Measurements from ENCODE around the gene ZBTB47. TPM values are rescaled to one million over a fixed set of nuclear protein-coding genes. Genes with fewer than 3 reads are reported as not detected.

ZBTB47 gene
- total and polyA plus RNA-seq, 2 experiments from 2014 or later: 5.2 to 72.8 TPM

DNA sequence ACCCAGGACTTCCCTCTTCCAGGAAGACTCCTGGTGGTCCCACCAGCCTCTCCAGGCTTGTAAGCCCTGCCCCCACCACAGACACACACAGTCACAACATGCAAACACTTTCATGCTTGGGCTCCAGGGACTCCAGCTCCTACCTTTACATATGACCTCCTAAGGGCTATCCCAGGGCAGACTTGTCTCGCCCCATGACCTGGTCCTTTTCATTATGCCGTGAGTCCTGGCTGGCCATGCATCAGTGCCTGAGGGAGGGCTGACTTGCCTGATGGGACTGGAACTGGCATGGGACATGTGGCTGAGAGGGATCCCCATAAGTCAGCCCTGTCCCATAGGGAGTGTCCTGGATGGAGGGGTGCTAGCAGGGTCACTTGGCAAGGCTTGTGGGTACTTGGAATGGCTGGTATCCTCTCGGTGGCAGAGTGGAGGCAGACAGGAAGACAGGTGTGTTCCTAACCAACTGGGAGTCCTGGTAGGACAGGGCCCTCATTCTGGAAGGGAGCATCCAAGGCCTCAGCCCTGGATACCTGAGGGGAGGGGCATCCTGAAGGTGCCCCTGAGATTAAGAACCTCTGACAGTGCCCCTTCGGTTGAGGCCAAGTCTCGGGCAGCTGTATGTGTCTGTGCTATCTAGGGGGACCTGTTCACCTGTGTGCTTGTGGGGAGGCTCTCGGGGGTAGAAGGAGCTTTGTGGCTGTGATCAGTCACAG lies 49.6 kb downstream of the ZBTB47 start:
- no peak for TF ChIP-seq EZH2 (IDR thresholded peaks at IDR 0.05; ENCODE audit: insufficient read depth, poor library complexity, severe bottlenecking)
- no peak for TF ChIP-seq EZH2phosphoT487 (IDR thresholded peaks at IDR 0.05; ENCODE audit: insufficient read depth, low read depth)

DNA sequence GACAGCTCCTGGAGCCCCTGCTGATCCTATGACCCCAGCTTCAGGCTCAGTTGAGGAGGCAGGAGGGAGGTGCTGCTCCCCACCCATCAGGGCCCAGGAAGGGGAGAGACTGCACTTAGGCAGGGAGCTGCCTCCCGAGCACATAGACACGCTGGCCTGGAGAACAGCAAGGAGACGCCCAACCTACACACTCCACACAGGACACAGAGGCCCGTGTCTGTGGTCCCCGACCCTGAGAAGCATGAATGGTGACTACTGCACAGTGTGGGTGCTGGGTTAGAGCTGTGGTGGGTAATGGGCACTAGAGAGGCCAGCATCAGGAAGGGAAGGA lies 50.2 kb downstream of the ZBTB47 start:
- 68 to 72% methylated on average over 5 of the region's 5 CpGs for WGBS, 2 experiments (ENCODE audit: low coverage in 1 of 2, low lambda C conversion rate in 2 of 2, missing lambda C conversion rate in 2 of 2)
- TF ChIP-seq EZH2phosphoT487 (IDR thresholded peaks at IDR 0.05; ENCODE audit: insufficient read depth, low read depth) (no peak), EZH2 (IDR thresholded peaks at IDR 0.05; ENCODE audit: insufficient read depth, poor library complexity, severe bottlenecking) (no peak)

More for the DNA sequence above, 49.6 kb downstream of the ZBTB47 start:
- H3K79me2 ChIP-seq (ENCODE audit: insufficient read depth): no peaks in the 10 kb centered on the region
- 79 to 82% methylated on average over 6 of the region's 6 CpGs for WGBS, 2 experiments (ENCODE audit: low coverage in 1 of 2, low lambda C conversion rate in 2 of 2, missing lambda C conversion rate in 2 of 2)
- H3K4me1 ChIP-seq (ENCODE audit: insufficient read depth): no peaks in the 10 kb centered on the region
- H3K9me3 ChIP-seq (ENCODE audit: low read depth): no peaks in the 10 kb centered on the region
- no peak overlapping the region for H3K9ac ChIP-seq
- DNase-seq: no peak
- no peak overlapping the region for H3K4me2 ChIP-seq (ENCODE audit: unreplicated experiment)
- no peaks in the 10 kb centered on the region for H3K27me3 ChIP-seq (replicated peaks; ENCODE audit: insufficient read depth)
- H2AFZ ChIP-seq: no peak overlapping the region
- H3K27ac ChIP-seq: no peak overlapping the region
- no peaks in the 10 kb centered on the region for H3F3A ChIP-seq (ENCODE audit: insufficient read depth)
- H3K36me3 ChIP-seq (ENCODE audit: low read depth): no peaks in the 10 kb centered on the region
- in situ Hi-C loops (cut with MboI): no loop called here
- no peaks in the 10 kb centered on the region for H4K20me1 ChIP-seq (ENCODE audit: insufficient read depth)
- no peak overlapping the region for H3K4me3 ChIP-seq
- no peaks in the 10 kb centered on the region for H3K9me2 ChIP-seq (ENCODE audit: insufficient read depth)

DNA sequence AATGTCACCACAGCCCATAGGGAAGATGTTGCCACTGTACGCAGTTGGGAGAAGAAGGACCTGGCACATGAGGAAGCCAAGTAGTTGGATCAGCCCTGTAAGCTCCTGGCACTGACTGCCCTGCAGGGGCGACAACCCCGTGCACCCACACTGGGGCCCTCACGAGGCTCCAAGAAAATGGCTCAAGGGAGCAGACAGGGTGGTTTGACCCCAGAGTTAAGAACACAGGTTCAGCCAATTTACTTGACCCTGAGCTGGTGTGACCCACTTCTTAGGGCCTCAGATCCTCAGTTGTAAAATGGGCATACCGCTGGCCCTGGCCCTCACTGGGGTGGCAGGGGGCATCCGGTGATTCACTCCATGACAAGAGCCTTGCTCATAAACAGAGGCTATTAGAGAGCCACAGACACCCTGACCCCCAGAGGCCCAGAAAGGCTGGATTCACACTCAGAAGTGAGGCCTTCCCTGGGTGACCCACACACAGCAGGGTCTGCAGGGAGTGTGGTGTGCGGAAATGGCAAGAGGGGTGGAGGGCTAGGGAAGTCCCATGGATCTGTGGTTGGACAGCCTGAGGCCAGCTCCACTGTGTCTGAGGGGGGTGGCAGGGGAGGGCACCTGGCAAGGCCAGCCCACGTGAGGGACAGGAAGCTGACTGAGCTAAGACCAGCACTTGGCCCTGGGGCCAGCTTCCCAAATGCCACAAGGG lies 50.8 kb downstream of the ZBTB47 start:
- in situ Hi-C loops (cut with MboI): no loop called here

More for the DNA sequence above, 50.2 kb downstream of the ZBTB47 start:
- Histone ChIP-seq H3K9ac (no peak overlapping the region), H3K4me2 (ENCODE audit: unreplicated experiment) (no peak overlapping the region), H3K27me3 (replicated peaks; ENCODE audit: insufficient read depth) (no peaks in the 10 kb centered on the region), H3K27ac (no peak overlapping the region), H3K79me2 (ENCODE audit: insufficient read depth) (no peaks in the 10 kb centered on the region), H3K4me1 (ENCODE audit: insufficient read depth) (no peaks in the 10 kb centered on the region), H2AFZ (no peak overlapping the region), H4K20me1 (ENCODE audit: insufficient read depth) (no peaks in the 10 kb centered on the region), H3K9me2 (ENCODE audit: insufficient read depth) (no peaks in the 10 kb centered on the region), H3F3A (ENCODE audit: insufficient read depth) (no peaks in the 10 kb centered on the region), H3K9me3 (ENCODE audit: low read depth) (no peaks in the 10 kb centered on the region), H3K36me3 (ENCODE audit: low read depth) (no peaks in the 10 kb centered on the region), H3K4me3 (no peak overlapping the region)
- in situ Hi-C loops (cut with MboI): no loop called here
- no peak for DNase-seq

DNA sequence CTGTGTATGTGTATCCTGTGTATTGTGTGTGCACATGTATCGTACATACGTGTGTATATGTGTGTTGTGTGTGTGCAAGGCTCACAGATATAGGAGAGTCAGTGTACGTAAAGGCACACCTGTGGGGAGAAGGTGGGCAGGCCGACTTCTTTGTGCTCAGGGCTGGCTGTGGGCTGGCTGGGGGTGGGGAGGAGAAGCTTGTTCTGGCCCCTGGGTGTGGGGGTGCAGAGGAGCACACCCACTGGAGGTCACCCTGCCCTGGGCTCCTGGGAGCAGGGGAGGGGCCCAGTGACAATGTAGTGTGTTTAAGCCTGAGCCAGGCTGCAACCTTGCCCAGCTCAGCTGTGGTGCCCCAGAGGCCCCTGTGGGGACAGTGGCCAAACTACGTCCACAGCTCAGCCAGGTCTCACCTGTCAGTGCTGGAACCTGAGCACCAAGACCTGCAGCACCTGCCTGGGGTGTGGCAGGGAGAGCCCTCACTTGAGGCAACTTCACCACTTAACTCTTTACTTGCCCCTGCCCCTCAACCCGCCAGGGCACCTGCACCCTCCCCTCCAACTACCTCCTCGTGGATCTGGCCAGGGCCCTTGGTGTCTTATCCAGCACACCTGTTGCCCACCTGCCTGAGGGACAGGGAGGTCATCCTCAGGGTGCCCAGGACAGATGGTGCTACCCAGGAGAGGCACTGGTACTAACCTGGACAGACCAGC lies 51.7 kb downstream of the ZBTB47 start:
- Histone ChIP-seq H3K4me2 (ENCODE audit: unreplicated experiment) (no peak overlapping the region), H3K4me3 (no peak overlapping the region), H3K4me1 (ENCODE audit: insufficient read depth) (no peaks in the 10 kb centered on the region), H3K79me2 (ENCODE audit: insufficient read depth) (no peaks in the 10 kb centered on the region), H3K36me3 (ENCODE audit: low read depth) (no peaks in the 10 kb centered on the region), H3K27ac (no peak overlapping the region), H3K9ac (no peak overlapping the region), H3K27me3 (replicated peaks; ENCODE audit: insufficient read depth) (no peaks in the 10 kb centered on the region), H4K20me1 (ENCODE audit: insufficient read depth) (no peaks in the 10 kb centered on the region), H2AFZ (no peak overlapping the region), H3F3A (ENCODE audit: insufficient read depth) (no peaks in the 10 kb centered on the region), H3K9me3 (ENCODE audit: low read depth) (no peaks in the 10 kb centered on the region), H3K9me2 (ENCODE audit: insufficient read depth) (no peaks in the 10 kb centered on the region)
- DNase-seq: no peak
- in situ Hi-C loops (cut with MboI): no loop called here
- TF ChIP-seq EZH2 (IDR thresholded peaks at IDR 0.05; ENCODE audit: insufficient read depth, poor library complexity, severe bottlenecking) (no peak), EZH2phosphoT487 (IDR thresholded peaks at IDR 0.05; ENCODE audit: insufficient read depth, low read depth) (no peak)
- WGBS, 2 experiments (ENCODE audit: low coverage in 1 of 2, low lambda C conversion rate in 2 of 2, missing lambda C conversion rate in 2 of 2): 67 to 79% methylated on average over 5 to 7 of the region's 7 CpGs

More for the DNA sequence above, 50.8 kb downstream of the ZBTB47 start:
- no peak overlapping the region for H2AFZ ChIP-seq
- 68 to 71% methylated on average over 8 of the region's 8 CpGs for WGBS, 2 experiments (ENCODE audit: low coverage in 1 of 2, low lambda C conversion rate in 2 of 2, missing lambda C conversion rate in 2 of 2)
- H3K4me3 ChIP-seq: no peak overlapping the region
- TF ChIP-seq EZH2 (IDR thresholded peaks at IDR 0.05; ENCODE audit: insufficient read depth, poor library complexity, severe bottlenecking): no peak
- TF ChIP-seq EZH2phosphoT487 (IDR thresholded peaks at IDR 0.05; ENCODE audit: insufficient read depth, low read depth): no peak
- H3K79me2 ChIP-seq (ENCODE audit: insufficient read depth): no peaks in the 10 kb centered on the region
- no peaks in the 10 kb centered on the region for H3K27me3 ChIP-seq (replicated peaks; ENCODE audit: insufficient read depth)
- no peak for DNase-seq
- H3F3A ChIP-seq (ENCODE audit: insufficient read depth): no peaks in the 10 kb centered on the region
- no peak overlapping the region for H3K27ac ChIP-seq
- no peaks in the 10 kb centered on the region for H3K9me2 ChIP-seq (ENCODE audit: insufficient read depth)
- H3K4me1 ChIP-seq (ENCODE audit: insufficient read depth): no peaks in the 10 kb centered on the region
- no peak overlapping the region for H3K9ac ChIP-seq
- H3K4me2 ChIP-seq (ENCODE audit: unreplicated experiment): no peak overlapping the region
- no peaks in the 10 kb centered on the region for H3K9me3 ChIP-seq (ENCODE audit: low read depth)
- H4K20me1 ChIP-seq (ENCODE audit: insufficient read depth): no peaks in the 10 kb centered on the region
- no peaks in the 10 kb centered on the region for H3K36me3 ChIP-seq (ENCODE audit: low read depth)

Measured in GM23248 (cell line).